Measurements from ENCODE around the gene IL1R1. TPM values are rescaled to one million over a fixed set of nuclear protein-coding genes. Genes with fewer than 3 reads are reported as not detected.

IL1R1 gene
- total and polyA plus RNA-seq, 10 of the 15 experiments (the other 5 are each of a cell fraction or from before 2014, with no cell fraction given) = 0.17 to 13.2 (median 0.53) TPM

GRCh38 chr2:102140377-102140776 lies 2.2 kb upstream of the IL1R1 start:
- 59% methylated on average over 2 of the region's 2 CpGs for WGBS (ENCODE audit: insufficient coverage, insufficient replicate concordance, low lambda C conversion rate, missing lambda C conversion rate)
- Histone ChIP-seq H3K4me3 (no peak overlapping the region), H3K79me2 (ENCODE audit: control insufficient read depth, insufficient read depth, low read length) (no peaks in the 10 kb centered on the region), H3K27ac (ENCODE audit: control insufficient read depth, insufficient read depth) (no peak overlapping the region), H3K9me3 (replicated peaks; ENCODE audit: control insufficient read depth, insufficient read depth, low read length) (peaks cover 29% of the 10 kb centered on the region; the same call in 2 of the 3 replicates), H3K9ac (ENCODE audit: control insufficient read depth, insufficient read depth, low read length) (no peak overlapping the region), H2AFZ (ENCODE audit: control insufficient read depth, low read depth, low read length) (no peak overlapping the region), H3K36me3 (ENCODE audit: control insufficient read depth in 2 of 2, insufficient read depth in 2 of 2, low read length in 1 of 2) (no peaks in the 10 kb centered on the region; a peak in 1 of 4 replicates), H3K27me3 (replicated peaks in 1 of 2; ENCODE audit: control insufficient read depth in 2 of 2, insufficient read depth in 2 of 2, low read length in 1 of 2) (no peaks in the 10 kb centered on the region), H3K4me2 (ENCODE audit: control insufficient read depth, insufficient read depth) (no peak overlapping the region), H4K20me1 (ENCODE audit: control insufficient read depth, insufficient read depth) (no peaks in the 10 kb centered on the region), H3K4me1 (ENCODE audit: control insufficient read depth, insufficient read depth, low read length) (no peaks in the 10 kb centered on the region)
- no TSS peak for BruUV-seq (replicated peaks)
- ChIA-PET CTCF (interaction anchor here (0.9 to 3.3 kb wide), 3 partner anchors 14 to 114 kb away, joined by 3 to 10 read pairs (median 4); no protein-coding TSS in a partner anchor), RAD21 (ENCODE audit: unreplicated experiment) (interaction anchor here (1.3 kb wide), 1 partner anchor 36 kb away, joined by 3 read pairs; no protein-coding TSS in a partner anchor), SMC1A (ENCODE audit: uncharacterized antibody, unreplicated experiment) (interaction anchor here (0.9 to 2.3 kb wide), 7 partner anchors 10 to 100 kb away, joined by 3 to 9 read pairs (median 6); no protein-coding TSS in a partner anchor), POLR2A (interaction anchor here (1.4 kb wide), 1 partner anchor 14 kb away, joined by 3 read pairs; no protein-coding TSS in a partner anchor)
- in situ Hi-C loops (cut with MboI) = no loop called here
- DNase-seq (ENCODE audit: low read depth, low spot score) (no peak), ATAC-seq (no peak), FAIRE-seq (no peak)
- intact Hi-C loops (cut with micrococcal nuclease; ENCODE audit: unreplicated experiment) = no loop called here
- TF ChIP-seq POLR2AphosphoS2 (IDR thresholded peaks at IDR 0.05; ENCODE audit: low read depth, low read length) (no peak), E2F8 (IDR thresholded peaks at IDR 0.05; ENCODE audit: low read depth, partially characterized antibody) (no peak), MEF2A (IDR thresholded peaks at IDR 0.05; ENCODE audit: insufficient read depth, low read depth, low read length) (no peak), E4F1 (IDR thresholded peaks at IDR 0.05; ENCODE audit: borderline replicate concordance, partially characterized antibody) (no peak), BCL3 (IDR thresholded peaks at IDR 0.05; ENCODE audit: borderline replicate concordance, insufficient read depth, low read depth, low read length, poor library complexity, severe bottlenecking) (no peak), PRDM15 (CRISPR knock-in tag; IDR thresholded peaks at IDR 0.05) (no peak), ZNF592 (IDR thresholded peaks at IDR 0.05) (no peak)
